OCI-LY7 (cell line): ENCODE results near the gene TNP1.

ENCODE experiments used
- CTCF ChIP-seq: fragments of 200-600 bp; sonication (generic); conservative IDR thresholded peaks from 2 replicates; pipeline ENCODE4 v1.5.1; 2014; ENCODE audit warnings: mild to moderate bottlenecking, antibody characterized with exemption, low read length, moderate library complexity, mixed read lengths
- EZH2phosphoT487 ChIP-seq: fragments of 200-600 bp; sonication (generic); IDR thresholded peaks from 2 replicates; pipeline ENCODE4 v1.6.1; 2018; ENCODE audit warnings: low read depth, borderline replicate concordance, mild to moderate bottlenecking, mixed run types, antibody characterized with exemption, low read length, moderate library complexity, mixed read lengths

GRCh38 chr2:216849987-216850386 lies 9.9 kb downstream of the TNP1 start:
- TF ChIP-seq CTCF: no peak
- no peak for TF ChIP-seq EZH2phosphoT487
